ENCODE measurements around the gene DFFB.
"Not testable (repeated sequence)": the region's sequence is repeated elsewhere in the genome, so short reads cannot be mapped to it uniquely, and the experiment has no call there.

The DFFB gene

GRCh38 chr1:3910049-3910731 lies 52.9 kb downstream of the DFFB start:
- no peak for DNase-seq (ENCODE audit: low read depth, low spot score)

GRCh38 chr1:3910857-3911845 lies 53.9 kb downstream of the DFFB start:
- no peak for DNase-seq (ENCODE audit: low read depth, low spot score)

GRCh38 chr1:3911981-3912808 lies 54.9 kb downstream of the DFFB start:
- DNase-seq (ENCODE audit: low read depth, low spot score) = no peak

GRCh38 chr1:3912809-3913685 lies 55.8 kb downstream of the DFFB start:
- DNase-seq (ENCODE audit: low read depth, low spot score) = no peak

- no peak for DNase-seq (ENCODE audit: low read depth, low spot score)
These were observed 57.1 kb downstream of the DFFB start for GRCh38 chr1:3914331-3914851.

- DNase-seq (ENCODE audit: low read depth, low spot score) = no peak
These were observed 57.6 kb downstream of the DFFB start for GRCh38 chr1:3914911-3915310.

- no peak for DNase-seq (ENCODE audit: low read depth, low spot score)
These were observed 58.4 kb downstream of the DFFB start for GRCh38 chr1:3915551-3916121.

GRCh38 chr1:3917761-3918160 lies 60.5 kb downstream of the DFFB start:
- no peak for DNase-seq (ENCODE audit: low read depth, low spot score)

- DNase-seq (ENCODE audit: low read depth, low spot score) = not testable (repeated sequence)
These were observed 61.1 kb downstream of the DFFB start for GRCh38 chr1:3918359-3918758.

- no peak for DNase-seq (ENCODE audit: low read depth, low spot score)
These were observed 61.8 kb downstream of the DFFB start for GRCh38 chr1:3918966-3919611.

- DNase-seq (ENCODE audit: low read depth, low spot score) = no peak
These were observed 62.4 kb downstream of the DFFB start for GRCh38 chr1:3919706-3920105.

- no peak for DNase-seq (ENCODE audit: low read depth, low spot score)
These were observed 64.5 kb downstream of the DFFB start for GRCh38 chr1:3921765-3922164.

GRCh38 chr1:3922201-3922725 lies 65.0 kb downstream of the DFFB start:
- no peak for DNase-seq (ENCODE audit: low read depth, low spot score)

- DNase-seq (ENCODE audit: low read depth, low spot score) = no peak
These were observed 65.6 kb downstream of the DFFB start for GRCh38 chr1:3922851-3923250.

- no peak for DNase-seq (ENCODE audit: low read depth, low spot score)
These were observed 66.3 kb downstream of the DFFB start for GRCh38 chr1:3923378-3924185.

- no peak for DNase-seq (ENCODE audit: low read depth, low spot score)
These were observed 67.0 kb downstream of the DFFB start for GRCh38 chr1:3924186-3924824.

GRCh38 chr1:3924825-3925220 lies 67.5 kb downstream of the DFFB start:
- no peak for DNase-seq (ENCODE audit: low read depth, low spot score)

GRCh38 chr1:3925256-3925655 lies 68.0 kb downstream of the DFFB start:
- no peak for DNase-seq (ENCODE audit: low read depth, low spot score)

Data from brain pericyte (primary cell).